HepG2 (cell line): ENCODE data around the gene PRMT7. TPM values are rescaled to one million over a fixed set of nuclear protein-coding genes. Genes with fewer than 3 reads are reported as not detected.

Source experiments
- ATAC-seq: fragments of 200-7000 bp; cut with Tn5 transposase; 3 replicates; pipeline ENCODE4 v1.9.1; 2020; ENCODE audit warnings: mild to moderate bottlenecking, moderate library complexity
- BruUV-seq: library from RNA; stranded (reverse); fragments of 400-500 nt; replicated peaks from 2 replicates; lab custom pipeline; 2021; lab: Mats Ljungman, UMichigan
- CTCF ChIA-PET: fragments of 300-600 bp; formaldehyde crosslinking; extraction: SDS; loops from one replicate; lab custom pipeline; 2021; ENCODE audit warnings: low total read pairs, inconsistent platforms, low intra/inter-chr PET ratio; lab: Yijun Ruan, JAX
- POLR2A ChIA-PET: fragments of 350-600 bp; sonication (Branson Sonifier 250); formaldehyde crosslinking; loops from one replicate; lab custom pipeline; 2020; ENCODE audit warnings: antibody characterized with exemption, inconsistent platforms; lab: Yijun Ruan, JAX
- DNase-seq: peaks from one replicate; pipeline ENCODE4 v3.0.0-alpha.2; 2015; ENCODE audit warnings: low spot score
- FAIRE-seq: peaks from 3 replicates; lab custom pipeline; 2011; peaks lifted over from hg19 to GRCh38; lab: Jason Lieb, UNC
- H2AFZ ChIP-seq: one replicate; pipeline ENCODE4 v1.6.1; 2011; ENCODE audit warnings: low read length, inconsistent platforms
- H3K27ac ChIP-seq: fragments of 300-600 bp; 3 replicates; pipeline ENCODE4 v1.8.0; 2011; ENCODE audit warnings: mixed run types, mild to moderate bottlenecking, mixed read lengths, low read length, inconsistent platforms; ENCODE audit not compliant: insufficient read depth; ENCODE audit errors: extremely low read length
- H3K27me3 ChIP-seq, 2 experiments: fragments of 200-600 bp in 1 of 2; 2 replicates in 1 of 2; 3 replicates in 1 of 2; pipeline versions ENCODE4 v1.6.0 to v1.8.0; 2011; ENCODE audit warnings: low read length in 2 of 2, mild to moderate bottlenecking in 2 of 2, moderate library complexity in 2 of 2, inconsistent platforms in 1 of 2; ENCODE audit not compliant: insufficient read depth in 2 of 2, control insufficient read depth in 1 of 2
- H3K36me3 ChIP-seq, 2 experiments: fragments of 200-600 bp in 1 of 2; replicated peaks in 1 of 2; 2 replicates in 1 of 2; 3 replicates in 1 of 2; pipeline versions ENCODE4 v1.5.1 to v1.8.0; 2011; ENCODE audit warnings: low read length in 2 of 2, inconsistent platforms in 1 of 2; ENCODE audit not compliant: insufficient read depth in 2 of 2, control insufficient read depth in 1 of 2
- H3K4me1 ChIP-seq: 2 replicates; pipeline ENCODE4 v1.5.1; 2012; ENCODE audit warnings: low read length, inconsistent platforms; ENCODE audit not compliant: insufficient read depth
- H3K4me2 ChIP-seq: 2 replicates; pipeline ENCODE4 v1.6.0; 2011; ENCODE audit warnings: low read depth, low read length, inconsistent platforms
- H3K4me3 ChIP-seq, 3 experiments: fragments of 200-600 bp in 1 of 3; sonication (generic), shearing (Covaris generic) in 1 of 3; replicated peaks in 1 of 3; 2 replicates each; pipeline ENCODE4 v1.5.1; 2011 to 2016; ENCODE audit warnings: low read length in 3 of 3, inconsistent platforms in 2 of 3, low read depth in 2 of 3, mild to moderate bottlenecking in 2 of 3, control low read depth in 1 of 3, mixed read lengths in 1 of 3; ENCODE audit not compliant: insufficient read depth in 1 of 3
- H3K79me2 ChIP-seq: one replicate; pipeline ENCODE4 v1.6.1; 2011; ENCODE audit warnings: low read length, inconsistent platforms; ENCODE audit not compliant: insufficient read depth
- H3K9ac ChIP-seq: 2 replicates; pipeline ENCODE4 v1.6.0; 2011; ENCODE audit warnings: mild to moderate bottlenecking, low read depth, low read length, inconsistent platforms; ENCODE audit not compliant: insufficient read depth
- H3K9me3 ChIP-seq: 2 replicates; pipeline ENCODE4 v1.5.1; 2012; ENCODE audit warnings: mild to moderate bottlenecking, low read length
- H4K20me1 ChIP-seq: 2 replicates; pipeline ENCODE4 v1.6.0; 2011; ENCODE audit warnings: inconsistent platforms, mild to moderate bottlenecking, low read length, moderate library complexity; ENCODE audit not compliant: insufficient read depth
- AGO2 ChIP-seq: fragments of 200-400 bp; formaldehyde crosslinking; optimal IDR thresholded peaks from 2 replicates; pipeline ENCODE3; 2017; ENCODE audit warnings: mild to moderate bottlenecking, low read depth, low read length, moderate library complexity
- ATAD3A ChIP-seq: sonication (generic); formaldehyde crosslinking; IDR thresholded peaks from 2 replicates; pipeline ENCODE4 v1.4.0; 2020; ENCODE audit warnings: missing genetic modification reagents
- BCL6 ChIP-seq: IDR thresholded peaks from 2 replicates; pipeline ENCODE4 v1.6.1; 2016; ENCODE audit warnings: missing genetic modification reagents, missing compliant biosample characterization
- ELF4 ChIP-seq: sonication (generic); formaldehyde crosslinking; IDR thresholded peaks from 2 replicates; pipeline ENCODE4 v1.5.0; 2020; ENCODE audit warnings: missing genetic modification reagents, mild to moderate bottlenecking, moderate library complexity, borderline replicate concordance
- EZH2 ChIP-seq: conservative IDR thresholded peaks from 2 replicates; pipeline ENCODE4 v1.6.1; 2012; ENCODE audit warnings: mild to moderate bottlenecking, low read depth, low read length, moderate library complexity
- PCBP2 ChIP-seq: fragments of 200-400 bp; formaldehyde crosslinking; optimal IDR thresholded peaks from 2 replicates; pipeline ENCODE3; 2018; ENCODE audit warnings: low read length, low read depth; ENCODE audit not compliant: poor library complexity, severe bottlenecking
- PHF8 ChIP-seq: sonication (generic); formaldehyde crosslinking; IDR thresholded peaks from 2 replicates; pipeline ENCODE4 v1.5.0; 2020; ENCODE audit warnings: missing genetic modification reagents
- RAD21 ChIP-seq: fragments of 450-650 bp; formaldehyde crosslinking; IDR thresholded peaks from 2 replicates; pipeline ENCODE4 v1.5.0; 2020; ENCODE audit warnings: mild to moderate bottlenecking
- SMC3 ChIP-seq: IDR thresholded peaks from 2 replicates; pipeline ENCODE4 v1.6.1; 2011; ENCODE audit warnings: low read length, improper control_type of control experiment
- STAG1 ChIP-seq: sonication (generic); formaldehyde crosslinking; IDR thresholded peaks from 2 replicates; pipeline ENCODE4 v1.4.0; 2020; ENCODE audit warnings: missing genetic modification reagents
- TEAD3 ChIP-seq: optimal IDR thresholded peaks from 2 replicates; pipeline ENCODE3; 2016; ENCODE audit warnings: borderline replicate concordance
- ZNF124 ChIP-seq: sonication (generic); formaldehyde crosslinking; IDR thresholded peaks from 2 replicates; pipeline ENCODE4 v1.4.0; 2020; ENCODE audit warnings: missing genetic modification reagents
- ZNF329 ChIP-seq: sonication (generic); formaldehyde crosslinking; IDR thresholded peaks from 2 replicates; pipeline ENCODE4 v1.9.0; 2021; ENCODE audit warnings: low read depth, mild to moderate bottlenecking, missing genetic modification reagents
- ZNF383 ChIP-seq: sonication (generic); formaldehyde crosslinking; IDR thresholded peaks from 2 replicates; pipeline ENCODE4 v1.4.0; 2020; ENCODE audit warnings: missing genetic modification reagents, mild to moderate bottlenecking, borderline replicate concordance
- ZNF496 ChIP-seq: sonication (generic); formaldehyde crosslinking; IDR thresholded peaks from 2 replicates; pipeline ENCODE4 v1.8.1; 2023; ENCODE audit warnings: mild to moderate bottlenecking, moderate library complexity, missing genetic modification reagents; ENCODE audit not compliant: insufficient replicate concordance
- ZNF577 ChIP-seq: sonication (generic); formaldehyde crosslinking; IDR thresholded peaks from 2 replicates; pipeline ENCODE4 v1.4.0; 2020; ENCODE audit warnings: mild to moderate bottlenecking, low read depth, missing genetic modification reagents, borderline replicate concordance
- WGBS: methylation state at CpG from one replicate; pipeline ENCODE4 v1.1.6; 2017; ENCODE audit warnings: low lambda C conversion rate; 5-methylcytosine and 5-hydroxymethylcytosine counted together
- in situ Hi-C: cut with HindIII; loops from 2 replicates; pipeline ENCODE4 v1.10.0; 2017; ENCODE audit warnings: low pct_unique_long_range_greater_than_20kb; ENCODE audit not compliant: extremely low pct_ligation_motif_present
- intact Hi-C: fragments of 100-400 bp; cut with micrococcal nuclease; formaldehyde crosslinking; loops from one replicate; pipeline ENCODE4 v1.10.0; 2022; ENCODE audit not compliant: unreplicated experiment
- polyA plus RNA-seq, 8 experiments: library from polyadenylated mRNA; depleted of rRNA in 3 of 8; stranded (reverse) in 7 of 8; unstranded in 1 of 8; fragments of >200 nt; fragmentation: Illumina TruSeq in 4 of 8; extraction: Trizol in 4 of 8; gene quantifications; 2 replicates each; pipeline versions ENCODE4 v1.2.1 to v1.2.3, GENCODE V29; 2011 to 2016; ENCODE audit warnings: low read depth in 4 of 8, missing spikeins in 1 of 8, mixed read lengths in 1 of 8; ENCODE audit not compliant: insufficient read depth in 1 of 8
- total RNA-seq, 5 experiments: library from RNA; depleted of rRNA; stranded (reverse); fragments of >200 nt; fragmentation: Illumina TruSeq; extraction: Trizol; gene quantifications; 2 replicates each; pipeline ENCODE4 v1.2.3, GENCODE V29; 2016; ENCODE audit warnings: low read depth in 1 of 5
- TF ChIP-seq, protein P1 (sequence below): sonication (generic); formaldehyde crosslinking; IDR thresholded peaks from 2 replicates; pipeline ENCODE4 v1.8.1; 2023; ENCODE audit warnings: mild to moderate bottlenecking, missing genetic modification reagents
- TF ChIP-seq, protein P2 (sequence below): sonication (generic); formaldehyde crosslinking; IDR thresholded peaks from 2 replicates; pipeline ENCODE4 v1.5.0; 2020; ENCODE audit warnings: mild to moderate bottlenecking, missing genetic modification reagents, moderate library complexity
- TF ChIP-seq, protein P3 (sequence below), 2 experiments: sonication (generic) in 1 of 2; formaldehyde crosslinking in 1 of 2; IDR thresholded peaks; 2 replicates each; pipeline versions ENCODE4 v1.4.0 to v1.6.1; 2018 to 2020; ENCODE audit warnings: missing genetic modification reagents in 2 of 2, borderline replicate concordance in 1 of 2, low read depth in 1 of 2, mild to moderate bottlenecking in 1 of 2, missing biosample characterization in 1 of 2

Gene PRMT7
- total and polyA plus RNA-seq, 2 of the 13 experiments (the other 11 are each of a cell fraction or from before 2014, with no cell fraction given), result 47.5 to 55.0 TPM

GRCh38 chr16:68396481-68396880 lies 85.7 kb downstream of the PRMT7 start:
- CTCF ChIA-PET, result interaction anchor here (4.3 kb wide), 1 partner anchor 114 kb away, joined by 34 read pairs; no protein-coding TSS in a partner anchor
- TF ChIP-seq STAG1, result peak; percentile 57
- TF ChIP-seq PCBP2, result no peak
- TF ChIP-seq ZNF577 (CRISPR knock-in tag), result no peak
- no peak for TF ChIP-seq EZH2
- no peak for TF ChIP-seq ZNF124 (CRISPR knock-in tag)
- peak; percentile 17 for TF ChIP-seq TEAD3 (CRISPR knock-in tag)
- TF ChIP-seq RAD21 (CRISPR knock-in tag), result peak; percentile 52
- TF ChIP-seq AGO2, result no peak
- TF ChIP-seq, protein P1, sequence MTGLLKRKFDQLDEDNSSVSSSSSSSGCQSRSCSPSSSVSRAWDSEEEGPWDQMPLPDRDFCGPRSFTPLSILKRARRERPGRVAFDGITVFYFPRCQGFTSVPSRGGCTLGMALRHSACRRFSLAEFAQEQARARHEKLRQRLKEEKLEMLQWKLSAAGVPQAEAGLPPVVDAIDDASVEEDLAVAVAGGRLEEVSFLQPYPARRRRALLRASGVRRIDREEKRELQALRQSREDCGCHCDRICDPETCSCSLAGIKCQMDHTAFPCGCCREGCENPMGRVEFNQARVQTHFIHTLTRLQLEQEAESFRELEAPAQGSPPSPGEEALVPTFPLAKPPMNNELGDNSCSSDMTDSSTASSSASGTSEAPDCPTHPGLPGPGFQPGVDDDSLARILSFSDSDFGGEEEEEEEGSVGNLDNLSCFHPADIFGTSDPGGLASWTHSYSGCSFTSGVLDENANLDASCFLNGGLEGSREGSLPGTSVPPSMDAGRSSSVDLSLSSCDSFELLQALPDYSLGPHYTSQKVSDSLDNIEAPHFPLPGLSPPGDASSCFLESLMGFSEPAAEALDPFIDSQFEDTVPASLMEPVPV (CRISPR knock-in tag), result no peak
- peak; percentile 71 for TF ChIP-seq SMC3
- 0 out of 2 replicates have a peak, but pooled peaks have one; percentile 42 for TF ChIP-seq BCL6 (CRISPR knock-in tag)
- no peak for TF ChIP-seq ZNF496 (CRISPR knock-in tag)
- TF ChIP-seq ZNF383, result no peak
- TF ChIP-seq, protein P2, sequence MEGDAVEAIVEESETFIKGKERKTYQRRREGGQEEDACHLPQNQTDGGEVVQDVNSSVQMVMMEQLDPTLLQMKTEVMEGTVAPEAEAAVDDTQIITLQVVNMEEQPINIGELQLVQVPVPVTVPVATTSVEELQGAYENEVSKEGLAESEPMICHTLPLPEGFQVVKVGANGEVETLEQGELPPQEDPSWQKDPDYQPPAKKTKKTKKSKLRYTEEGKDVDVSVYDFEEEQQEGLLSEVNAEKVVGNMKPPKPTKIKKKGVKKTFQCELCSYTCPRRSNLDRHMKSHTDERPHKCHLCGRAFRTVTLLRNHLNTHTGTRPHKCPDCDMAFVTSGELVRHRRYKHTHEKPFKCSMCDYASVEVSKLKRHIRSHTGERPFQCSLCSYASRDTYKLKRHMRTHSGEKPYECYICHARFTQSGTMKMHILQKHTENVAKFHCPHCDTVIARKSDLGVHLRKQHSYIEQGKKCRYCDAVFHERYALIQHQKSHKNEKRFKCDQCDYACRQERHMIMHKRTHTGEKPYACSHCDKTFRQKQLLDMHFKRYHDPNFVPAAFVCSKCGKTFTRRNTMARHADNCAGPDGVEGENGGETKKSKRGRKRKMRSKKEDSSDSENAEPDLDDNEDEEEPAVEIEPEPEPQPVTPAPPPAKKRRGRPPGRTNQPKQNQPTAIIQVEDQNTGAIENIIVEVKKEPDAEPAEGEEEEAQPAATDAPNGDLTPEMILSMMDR (CRISPR knock-in tag), result peak; percentile 60
- TF ChIP-seq ELF4, result no peak
- no peak for TF ChIP-seq PHF8 (CRISPR knock-in tag)
- no peak for TF ChIP-seq ZNF329 (CRISPR knock-in tag)
- TF ChIP-seq, protein P3, sequence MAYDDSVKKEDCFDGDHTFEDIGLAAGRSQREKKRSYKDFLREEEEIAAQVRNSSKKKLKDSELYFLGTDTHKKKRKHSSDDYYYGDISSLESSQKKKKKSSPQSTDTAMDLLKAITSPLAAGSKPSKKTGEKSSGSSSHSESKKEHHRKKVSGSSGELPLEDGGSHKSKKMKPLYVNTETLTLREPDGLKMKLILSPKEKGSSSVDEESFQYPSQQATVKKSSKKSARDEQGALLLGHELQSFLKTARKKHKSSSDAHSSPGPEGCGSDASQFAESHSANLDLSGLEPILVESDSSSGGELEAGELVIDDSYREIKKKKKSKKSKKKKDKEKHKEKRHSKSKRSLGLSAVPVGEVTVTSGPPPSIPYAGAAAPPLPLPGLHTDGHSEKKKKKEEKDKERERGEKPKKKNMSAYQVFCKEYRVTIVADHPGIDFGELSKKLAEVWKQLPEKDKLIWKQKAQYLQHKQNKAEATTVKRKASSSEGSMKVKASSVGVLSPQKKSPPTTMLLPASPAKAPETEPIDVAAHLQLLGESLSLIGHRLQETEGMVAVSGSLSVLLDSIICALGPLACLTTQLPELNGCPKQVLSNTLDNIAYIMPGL (CRISPR knock-in tag; IDR thresholded peaks at IDR 0.05; ENCODE audit: borderline replicate concordance in 1 of 2, low read depth in 1 of 2), result 0 out of 4 replicates have a peak, but pooled peaks of 1 of the 2 experiments have one; percentile 22
- no peak for TF ChIP-seq ATAD3A (CRISPR knock-in tag)

More at GRCh38 chr16:68396481-68396880, 85.7 kb downstream of the PRMT7 start:
- POLR2A ChIA-PET, result no interaction called here
- H3K27me3 ChIP-seq, result peaks cover 4 to 21% of the 10 kb centered on the region in 2 experiments
- WGBS, result 9% methylated on average over 6 of the region's 6 CpGs
- in situ Hi-C loops (loop anchor here (5.0 kb wide), 1 partner anchor 116 kb away; no protein-coding TSS in a partner anchor), intact Hi-C loops (loop anchor here (1.0 kb wide), 1 partner anchor 114 kb away; no protein-coding TSS in a partner anchor)
- H3K27ac ChIP-seq, result no peak overlapping the region
- H3K9me3 ChIP-seq, result no peaks in the 10 kb centered on the region
- no peaks in the 10 kb centered on the region for H4K20me1 ChIP-seq
- no peaks in the 10 kb centered on the region for H3K36me3 ChIP-seq
- no peak overlapping the region for H2AFZ ChIP-seq
- ATAC-seq, result peak; percentile 88
- peak; percentile 54 for DNase-seq
- no peak overlapping the region for H3K4me2 ChIP-seq
- no peak overlapping the region for H3K4me3 ChIP-seq
- BruUV-seq, result no TSS peak
- H3K9ac ChIP-seq, result no peak overlapping the region
- FAIRE-seq, result peak; percentile 91
- H3K79me2 ChIP-seq, result no peaks in the 10 kb centered on the region
- no peaks in the 10 kb centered on the region for H3K4me1 ChIP-seq
